Measurements from ENCODE around the gene LRRC75B. TPM values are rescaled to one million over a fixed set of nuclear protein-coding genes. Genes with fewer than 3 reads are reported as not detected.
"Not testable (repeated sequence)": the region's sequence is repeated elsewhere in the genome, so short reads cannot be mapped to it uniquely, and the experiment has no call there.

The LRRC75B gene
- total RNA-seq, 1 experiment from 2014 or later: 18.1 TPM

DNA sequence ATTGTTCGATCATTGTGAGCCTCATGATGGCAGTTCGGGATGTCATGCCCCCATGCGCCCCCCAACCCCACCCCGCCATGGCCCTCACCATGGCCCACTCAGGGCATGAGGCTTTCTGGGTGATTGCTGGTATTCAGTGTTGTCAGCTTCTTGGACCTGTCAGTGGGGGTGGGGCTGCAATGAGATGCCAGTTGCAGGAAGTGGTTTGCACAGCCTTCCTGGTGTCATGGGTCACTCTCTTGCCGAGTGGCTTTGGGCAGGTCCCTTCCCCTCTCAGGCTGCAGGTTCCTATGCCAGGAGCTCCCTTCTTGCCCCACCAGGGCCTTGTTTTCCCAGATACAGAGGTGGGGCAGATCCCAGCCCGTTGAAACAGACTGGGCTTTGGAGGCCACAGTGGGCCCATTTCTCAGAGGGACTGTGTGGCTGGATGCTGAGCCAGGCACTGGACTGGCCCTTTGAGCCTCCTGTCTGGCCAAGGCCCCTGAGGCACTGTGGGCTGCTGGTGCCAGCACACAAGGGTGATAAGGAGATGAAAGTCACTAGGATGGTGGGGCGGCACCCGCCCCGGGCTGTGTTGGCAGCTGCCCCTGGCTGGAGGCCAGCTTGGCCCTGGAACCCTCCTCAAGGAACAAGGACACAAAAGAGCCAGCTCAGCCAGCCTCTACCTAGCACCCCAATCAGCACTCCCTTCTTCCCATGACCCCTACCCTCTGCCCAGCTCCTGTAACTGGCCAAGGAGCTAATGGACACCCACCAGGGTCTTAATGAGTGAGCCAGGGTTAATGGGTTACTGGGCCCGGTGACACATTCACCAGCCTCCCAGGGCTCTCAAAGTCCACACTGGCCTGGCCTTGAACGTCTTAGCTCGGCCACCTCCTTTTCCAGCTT, 8.6 kb upstream of the LRRC75B start:
- no peaks in the 10 kb centered on the region for H3K27me3 ChIP-seq (ENCODE audit: insufficient read depth, low read length)
- no peak overlapping the region for H3T11ph ChIP-seq (ENCODE audit: low read length)
- no peak overlapping the region for H3K18ac ChIP-seq (ENCODE audit: insufficient read length, low read depth, low read length)
- no peak overlapping the region for H2BK120ac ChIP-seq (ENCODE audit: low read depth, low read length, poor library complexity, severe bottlenecking)
- no peak overlapping the region for H3K14ac ChIP-seq (ENCODE audit: insufficient read depth, low read length)
- H3K27ac Mint-ChIP-seq: no peak overlapping the region
- H3K23me2 ChIP-seq (ENCODE audit: insufficient read length, low read depth, low read length, poor library complexity, severe bottlenecking): no peaks in the 10 kb centered on the region
- H2AK5ac ChIP-seq (ENCODE audit: insufficient read length, low read length): no peak overlapping the region
- no peak overlapping the region for H3K9ac ChIP-seq (ENCODE audit: extremely low read depth, insufficient read length, low read length)
- no peaks in the 10 kb centered on the region for H4K20me1 ChIP-seq (ENCODE audit: control insufficient read depth, insufficient read depth, insufficient read length)
- no peak for DNase-seq
- H4K8ac ChIP-seq (replicated peaks; ENCODE audit: insufficient read length, low read depth, low read length): no peak overlapping the region
- no peaks in the 10 kb centered on the region for H3K9me3 Mint-ChIP-seq
- no peaks in the 10 kb centered on the region for H3K79me1 ChIP-seq (ENCODE audit: insufficient read depth, low read depth, low read length, poor library complexity, severe bottlenecking)
- H3K27ac ChIP-seq (ENCODE audit: insufficient read length, low read depth, low read length): no peak overlapping the region
- no peak overlapping the region for H2BK5ac ChIP-seq (ENCODE audit: insufficient read length, low read length)
- H2AFZ ChIP-seq (ENCODE audit: low read length): no peak overlapping the region
- H3K23ac ChIP-seq (ENCODE audit: insufficient read length, low read depth, low read length): no peak overlapping the region
- H3K79me2 ChIP-seq (ENCODE audit: insufficient read depth, low read length): no peaks in the 10 kb centered on the region
- no peak overlapping the region for H4K5ac ChIP-seq (ENCODE audit: insufficient read length, low read depth, low read length)
- no CpG with 5 or more reads among the region's 12 CpGs for WGBS (ENCODE audit: extremely low coverage, insufficient read length, low lambda C conversion rate)
- no peak overlapping the region for H2BK12ac ChIP-seq (ENCODE audit: insufficient read length, low read depth, low read length)
- TF ChIP-seq, protein P1, sequence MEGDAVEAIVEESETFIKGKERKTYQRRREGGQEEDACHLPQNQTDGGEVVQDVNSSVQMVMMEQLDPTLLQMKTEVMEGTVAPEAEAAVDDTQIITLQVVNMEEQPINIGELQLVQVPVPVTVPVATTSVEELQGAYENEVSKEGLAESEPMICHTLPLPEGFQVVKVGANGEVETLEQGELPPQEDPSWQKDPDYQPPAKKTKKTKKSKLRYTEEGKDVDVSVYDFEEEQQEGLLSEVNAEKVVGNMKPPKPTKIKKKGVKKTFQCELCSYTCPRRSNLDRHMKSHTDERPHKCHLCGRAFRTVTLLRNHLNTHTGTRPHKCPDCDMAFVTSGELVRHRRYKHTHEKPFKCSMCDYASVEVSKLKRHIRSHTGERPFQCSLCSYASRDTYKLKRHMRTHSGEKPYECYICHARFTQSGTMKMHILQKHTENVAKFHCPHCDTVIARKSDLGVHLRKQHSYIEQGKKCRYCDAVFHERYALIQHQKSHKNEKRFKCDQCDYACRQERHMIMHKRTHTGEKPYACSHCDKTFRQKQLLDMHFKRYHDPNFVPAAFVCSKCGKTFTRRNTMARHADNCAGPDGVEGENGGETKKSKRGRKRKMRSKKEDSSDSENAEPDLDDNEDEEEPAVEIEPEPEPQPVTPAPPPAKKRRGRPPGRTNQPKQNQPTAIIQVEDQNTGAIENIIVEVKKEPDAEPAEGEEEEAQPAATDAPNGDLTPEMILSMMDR (conservative IDR thresholded peaks at IDR 0.05): no peak
- no peak overlapping the region for H3K56ac ChIP-seq (ENCODE audit: insufficient read length, low read depth, low read length)
- no peak overlapping the region for H2BK20ac ChIP-seq (ENCODE audit: low read depth, low read length, poor library complexity, severe bottlenecking)
- H3K27me3 Mint-ChIP-seq (ENCODE audit: low read depth): no peaks in the 10 kb centered on the region
- H3K4me1 Mint-ChIP-seq: peaks cover 29 to 34% of the 10 kb centered on the region in 2 experiments
- H3K4me3 Mint-ChIP-seq: no peak overlapping the region
- no peaks in the 10 kb centered on the region for H3K36me3 Mint-ChIP-seq (ENCODE audit: insufficient read depth in 1 of 3, low read depth in 3 of 3)
- H3K4ac ChIP-seq (ENCODE audit: low read depth, low read length): no peak overlapping the region
- no peaks in the 10 kb centered on the region; the same call in 1 of the 2 replicates for H3K4me1 ChIP-seq (ENCODE audit: insufficient read depth, low read length)
- no peak overlapping the region for H3K4me2 ChIP-seq (ENCODE audit: insufficient read depth, insufficient read length, low read length)
- H4K91ac ChIP-seq (ENCODE audit: insufficient read length, low read depth, low read length): no peak overlapping the region
- no peaks in the 10 kb centered on the region for H3K9me3 ChIP-seq (ENCODE audit: control insufficient read depth, low read depth, low read length)
- H2BK15ac ChIP-seq (ENCODE audit: low read depth, low read length): no peak overlapping the region

DNA sequence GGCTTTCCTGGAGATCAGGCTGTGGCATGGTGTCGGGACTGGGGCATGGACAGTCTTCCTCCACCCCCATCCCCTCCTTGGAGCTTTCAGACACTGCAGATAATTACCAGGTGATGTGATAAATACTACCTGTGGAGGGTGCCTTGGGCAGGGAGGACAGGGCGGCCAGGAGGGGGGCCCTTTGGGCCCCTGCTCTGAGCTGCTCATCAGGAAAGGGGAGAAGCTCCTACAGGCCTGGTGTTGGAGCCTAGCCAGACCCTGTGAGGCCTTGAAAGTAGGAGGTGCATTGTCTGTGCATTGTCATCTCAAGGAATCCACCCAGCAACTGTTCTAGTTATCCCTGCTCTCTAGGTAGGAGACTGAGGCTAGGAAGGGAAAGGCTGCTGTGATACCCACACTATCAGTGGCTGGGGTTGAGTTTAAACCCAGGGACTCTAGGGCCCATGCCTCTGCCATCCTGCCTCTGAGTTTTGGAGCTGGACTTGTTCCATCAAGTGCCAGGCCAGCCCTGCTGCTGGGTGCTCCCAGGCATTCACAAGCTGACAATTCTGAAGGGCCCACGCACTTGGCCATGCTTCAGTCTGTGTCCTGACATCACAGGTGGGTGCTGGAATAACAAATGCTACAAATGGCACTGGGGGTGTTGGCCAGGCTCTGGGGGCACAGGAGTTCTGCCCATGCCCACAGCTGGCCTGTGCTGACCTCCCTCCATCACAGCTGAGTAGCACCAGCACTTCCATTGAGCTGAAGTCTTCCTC, 7.3 kb upstream of the LRRC75B start:
- H3K23ac ChIP-seq (ENCODE audit: insufficient read length, low read depth, low read length); H3T11ph ChIP-seq (ENCODE audit: low read length); H4K8ac ChIP-seq (replicated peaks; ENCODE audit: insufficient read length, low read depth, low read length); H4K20me1 ChIP-seq (ENCODE audit: control insufficient read depth, insufficient read depth, insufficient read length); H3K4me1 ChIP-seq (ENCODE audit: insufficient read depth, low read length); H2BK15ac ChIP-seq (ENCODE audit: low read depth, low read length); H4K91ac ChIP-seq (ENCODE audit: insufficient read length, low read depth, low read length); H3K9me3 ChIP-seq (ENCODE audit: control insufficient read depth, low read depth, low read length); H3K14ac ChIP-seq (ENCODE audit: insufficient read depth, low read length); H3K9ac ChIP-seq (ENCODE audit: extremely low read depth, insufficient read length, low read length); H3K79me1 ChIP-seq (ENCODE audit: insufficient read depth, low read depth, low read length, poor library complexity, severe bottlenecking); H3K9me3 Mint-ChIP-seq; H2BK120ac ChIP-seq (ENCODE audit: low read depth, low read length, poor library complexity, severe bottlenecking); H3K4me2 ChIP-seq (ENCODE audit: insufficient read depth, insufficient read length, low read length); H3K23me2 ChIP-seq (ENCODE audit: insufficient read length, low read depth, low read length, poor library complexity, severe bottlenecking); H3K27me3 Mint-ChIP-seq (ENCODE audit: low read depth); H2AFZ ChIP-seq (ENCODE audit: low read length); H2AK5ac ChIP-seq (ENCODE audit: insufficient read length, low read length); H2BK20ac ChIP-seq (ENCODE audit: low read depth, low read length, poor library complexity, severe bottlenecking); H3K4me3 Mint-ChIP-seq; H3K36me3 Mint-ChIP-seq (ENCODE audit: insufficient read depth in 1 of 3, low read depth in 3 of 3); H4K5ac ChIP-seq (ENCODE audit: insufficient read length, low read depth, low read length); H3K27ac ChIP-seq (ENCODE audit: insufficient read length, low read depth, low read length); H3K4ac ChIP-seq (ENCODE audit: low read depth, low read length); H2BK12ac ChIP-seq (ENCODE audit: insufficient read length, low read depth, low read length); DNase-seq; H3K56ac ChIP-seq (ENCODE audit: insufficient read length, low read depth, low read length); H3K18ac ChIP-seq (ENCODE audit: insufficient read length, low read depth, low read length); H3K27me3 ChIP-seq (ENCODE audit: insufficient read depth, low read length); H2BK5ac ChIP-seq (ENCODE audit: insufficient read length, low read length); H3K79me2 ChIP-seq (ENCODE audit: insufficient read depth, low read length): not testable (repeated sequence)
- Mint-ChIP-seq H3K27ac (peak overlapping the region in 1 of 3 experiments; percentile 88; a peak in 1 of 7 replicates), H3K4me1 (peaks cover 29 to 37% of the 10 kb centered on the region in 2 experiments)
- no CpG with 5 or more reads among the region's 3 CpGs for WGBS (ENCODE audit: extremely low coverage, insufficient read length, low lambda C conversion rate)

Data from H9 (cell line).